Keratinocyte (primary cell): ENCODE results near the gene PDE6A.

Experiments used
- CTCF ChIP-seq, 3 experiments: IDR thresholded peaks in 1 of 3; conservative IDR thresholded peaks in 1 of 3; optimal IDR thresholded peaks in 1 of 3; 2 replicates in 2 of 3; 3 replicates in 1 of 3; pipeline versions ENCODE3 to v1.5.1; 2011; ENCODE audit warnings: low read length in 3 of 3, mild to moderate bottlenecking in 3 of 3, moderate library complexity in 2 of 3, control low read depth in 1 of 3, inconsistent platforms in 1 of 3; ENCODE audit not compliant: insufficient read depth in 2 of 3; ENCODE audit errors: extremely low read depth in 1 of 3
- EZH2 ChIP-seq: IDR thresholded peaks from one replicate; pipeline ENCODE4 v1.6.1; 2012; ENCODE audit warnings: inconsistent platforms, mild to moderate bottlenecking, low read length, moderate library complexity

- TF ChIP-seq EZH2, result no peak
- TF ChIP-seq CTCF (optimal IDR thresholded peaks at IDR 0.05 in 1 of 3, IDR thresholded peaks at IDR 0.05 in 1 of 3, conservative IDR thresholded peaks at IDR 0.05 in 1 of 3; ENCODE audit: extremely low read depth in 1 of 3, insufficient read depth in 2 of 3, low read length in 3 of 3), result peak; percentile 89 to 95 (median 95)
Measured at GRCh38 chr5:149852641-149853330, 91.8 kb downstream of the PDE6A start.
